ENCODE measurements around the gene FBXO9.
"Not testable (repeated sequence)": the region's sequence is repeated elsewhere in the genome, so short reads cannot be mapped to it uniquely, and the experiment has no call there.

Gene FBXO9

GRCh38 chr6:53035549-53036213 lies 29.5 kb upstream of the FBXO9 start:
- DNase-seq (ENCODE audit: low spot score in 2 of 2) (no peak), ATAC-seq (replicated peaks; ENCODE audit: extremely low read depth, poor library complexity, severe bottlenecking) (no peak)
- no peak overlapping the region for H3K4me3 Mint-ChIP-seq
- peaks cover 31% of the 10 kb centered on the region for H3K36me3 Mint-ChIP-seq (ENCODE audit: insufficient read depth)
- H3K4me1 Mint-ChIP-seq: no peaks in the 10 kb centered on the region
- H3K9me3 Mint-ChIP-seq: no peaks in the 10 kb centered on the region
- H3K27me3 Mint-ChIP-seq: no peaks in the 10 kb centered on the region
- H3K27ac Mint-ChIP-seq (ENCODE audit: low read depth): no peak overlapping the region

- ATAC-seq (replicated peaks; ENCODE audit: extremely low read depth, poor library complexity, severe bottlenecking) (no peak), DNase-seq (ENCODE audit: low spot score in 2 of 2) (no peak)
- Mint-ChIP-seq H3K4me3 (no peak overlapping the region), H3K4me1 (no peaks in the 10 kb centered on the region), H3K36me3 (ENCODE audit: insufficient read depth) (peaks cover 25% of the 10 kb centered on the region), H3K27ac (ENCODE audit: low read depth) (no peak overlapping the region), H3K9me3 (no peaks in the 10 kb centered on the region), H3K27me3 (no peaks in the 10 kb centered on the region)
These were observed 27.1 kb upstream of the FBXO9 start for GRCh38 chr6:53038141-53038540.

GRCh38 chr6:53038596-53038995 lies 26.6 kb upstream of the FBXO9 start:
- Mint-ChIP-seq H3K36me3 (ENCODE audit: insufficient read depth) (peaks cover 22% of the 10 kb centered on the region), H3K4me3 (no peak overlapping the region), H3K27ac (ENCODE audit: low read depth) (no peak overlapping the region), H3K4me1 (no peaks in the 10 kb centered on the region), H3K9me3 (no peaks in the 10 kb centered on the region), H3K27me3 (no peaks in the 10 kb centered on the region)
- ATAC-seq (replicated peaks; ENCODE audit: extremely low read depth, poor library complexity, severe bottlenecking) (no peak), DNase-seq (ENCODE audit: low spot score in 2 of 2) (no peak)

- DNase-seq (ENCODE audit: low spot score in 2 of 2): no peak
- Mint-ChIP-seq H3K4me3 (no peak overlapping the region), H3K9me3 (no peaks in the 10 kb centered on the region), H3K27me3 (no peaks in the 10 kb centered on the region), H3K36me3 (ENCODE audit: insufficient read depth) (peaks cover 17% of the 10 kb centered on the region), H3K27ac (ENCODE audit: low read depth) (no peak overlapping the region), H3K4me1 (no peaks in the 10 kb centered on the region)
- ATAC-seq (replicated peaks; ENCODE audit: extremely low read depth, poor library complexity, severe bottlenecking): no peak
These were observed 23.8 kb upstream of the FBXO9 start for GRCh38 chr6:53041356-53041755.

GRCh38 chr6:53042112-53042511 lies 23.1 kb upstream of the FBXO9 start:
- Mint-ChIP-seq H3K4me1 (peaks cover 6% of the 10 kb centered on the region), H3K4me3 (no peak overlapping the region), H3K9me3 (no peaks in the 10 kb centered on the region), H3K27ac (ENCODE audit: low read depth) (no peak overlapping the region), H3K27me3 (no peaks in the 10 kb centered on the region), H3K36me3 (ENCODE audit: insufficient read depth) (peaks cover 15% of the 10 kb centered on the region)
- no peak for DNase-seq (ENCODE audit: low spot score in 2 of 2)
- ATAC-seq (replicated peaks; ENCODE audit: extremely low read depth, poor library complexity, severe bottlenecking): no peak

GRCh38 chr6:53043581-53043980 lies 21.6 kb upstream of the FBXO9 start:
- H3K27me3 Mint-ChIP-seq: no peaks in the 10 kb centered on the region
- H3K36me3 Mint-ChIP-seq (ENCODE audit: insufficient read depth): peaks cover 12% of the 10 kb centered on the region
- DNase-seq (ENCODE audit: low spot score in 2 of 2) (no peak), ATAC-seq (replicated peaks; ENCODE audit: extremely low read depth, poor library complexity, severe bottlenecking) (no peak)
- H3K4me3 Mint-ChIP-seq: no peak overlapping the region
- no peaks in the 10 kb centered on the region for H3K9me3 Mint-ChIP-seq
- H3K27ac Mint-ChIP-seq (ENCODE audit: low read depth): no peak overlapping the region
- peaks cover 17% of the 10 kb centered on the region for H3K4me1 Mint-ChIP-seq

- peaks cover 10% of the 10 kb centered on the region for H3K36me3 Mint-ChIP-seq (ENCODE audit: insufficient read depth)
- no peaks in the 10 kb centered on the region for H3K9me3 Mint-ChIP-seq
- no peak for DNase-seq (ENCODE audit: low spot score in 2 of 2)
- no peak for ATAC-seq (replicated peaks; ENCODE audit: extremely low read depth, poor library complexity, severe bottlenecking)
- no peak overlapping the region for H3K4me3 Mint-ChIP-seq
- H3K27ac Mint-ChIP-seq (ENCODE audit: low read depth): no peak overlapping the region
- peaks cover 22% of the 10 kb centered on the region for H3K4me1 Mint-ChIP-seq
- H3K27me3 Mint-ChIP-seq: no peaks in the 10 kb centered on the region
These were observed 21.1 kb upstream of the FBXO9 start for GRCh38 chr6:53044071-53044470.

- Mint-ChIP-seq H3K36me3 (ENCODE audit: insufficient read depth) (peaks cover 7% of the 10 kb centered on the region), H3K4me3 (no peak overlapping the region), H3K9me3 (no peaks in the 10 kb centered on the region), H3K4me1 (peaks cover 27% of the 10 kb centered on the region), H3K27me3 (no peaks in the 10 kb centered on the region), H3K27ac (ENCODE audit: low read depth) (no peak overlapping the region)
- DNase-seq (ENCODE audit: low spot score in 2 of 2): no peak
- ATAC-seq (replicated peaks; ENCODE audit: extremely low read depth, poor library complexity, severe bottlenecking): no peak
These were observed 20.6 kb upstream of the FBXO9 start for GRCh38 chr6:53044572-53044971.

- no peak overlapping the region for H3K4me3 Mint-ChIP-seq
- peaks cover 27% of the 10 kb centered on the region for H3K4me1 Mint-ChIP-seq
- no peak for DNase-seq (ENCODE audit: low spot score in 2 of 2)
- H3K27me3 Mint-ChIP-seq: no peaks in the 10 kb centered on the region
- H3K36me3 Mint-ChIP-seq (ENCODE audit: insufficient read depth): peaks cover 2% of the 10 kb centered on the region
- H3K27ac Mint-ChIP-seq (ENCODE audit: low read depth): no peak overlapping the region
- ATAC-seq (replicated peaks; ENCODE audit: extremely low read depth, poor library complexity, severe bottlenecking): no peak
- no peaks in the 10 kb centered on the region for H3K9me3 Mint-ChIP-seq
These were observed 19.1 kb upstream of the FBXO9 start for GRCh38 chr6:53045891-53046673.

- Mint-ChIP-seq H3K4me3 (peak overlapping the region; percentile 65), H3K4me1 (peaks cover 27% of the 10 kb centered on the region), H3K9me3 (no peaks in the 10 kb centered on the region), H3K27me3 (no peaks in the 10 kb centered on the region), H3K36me3 (ENCODE audit: insufficient read depth) (peaks cover 5% of the 10 kb centered on the region), H3K27ac (ENCODE audit: low read depth) (peak overlapping the region; percentile 60)
- ATAC-seq (replicated peaks; ENCODE audit: extremely low read depth, poor library complexity, severe bottlenecking) (peak; percentile 97), DNase-seq (ENCODE audit: low spot score in 2 of 2) (peak in 1 of 2 donors; percentile 11)
These were observed 16.6 kb upstream of the FBXO9 start for GRCh38 chr6:53048431-53049195.

- no peak overlapping the region for H3K4me3 Mint-ChIP-seq
These were observed 15.8 kb upstream of the FBXO9 start for GRCh38 chr6:53049415-53049814.

GRCh38 chr6:53052152-53052551 lies 13.1 kb upstream of the FBXO9 start:
- H3K9me3 Mint-ChIP-seq; H3K27me3 Mint-ChIP-seq; H3K4me3 Mint-ChIP-seq; ATAC-seq (replicated peaks; ENCODE audit: extremely low read depth, poor library complexity, severe bottlenecking); H3K27ac Mint-ChIP-seq (ENCODE audit: low read depth); DNase-seq (ENCODE audit: low spot score in 2 of 2); H3K36me3 Mint-ChIP-seq (ENCODE audit: insufficient read depth): not testable (repeated sequence)
- peaks cover 45% of the 10 kb centered on the region for H3K4me1 Mint-ChIP-seq

More at GRCh38 chr6:53049415-53049814, 15.8 kb upstream of the FBXO9 start:
- H3K9me3 Mint-ChIP-seq: no peaks in the 10 kb centered on the region
- H3K27me3 Mint-ChIP-seq: no peaks in the 10 kb centered on the region
- H3K4me1 Mint-ChIP-seq: peaks cover 33% of the 10 kb centered on the region
- H3K27ac Mint-ChIP-seq (ENCODE audit: low read depth): peak overlapping the region; percentile 60
- H3K36me3 Mint-ChIP-seq (ENCODE audit: insufficient read depth): peaks cover 4% of the 10 kb centered on the region
- DNase-seq (ENCODE audit: low spot score in 2 of 2): no peak
- ATAC-seq (replicated peaks; ENCODE audit: extremely low read depth, poor library complexity, severe bottlenecking): no peak
